Kidney (tissue), 14 donors: Measurements from ENCODE around the gene PMFBP1. TPM values are rescaled to one million over a fixed set of nuclear protein-coding genes. Genes with fewer than 3 reads are reported as not detected.

ENCODE experiments used
- DNase-seq, 5 donors: peaks; one replicate each; pipeline ENCODE4 v3.0.0-alpha.2; 2013 to 2020
- FAIRE-seq: peaks from 2 replicates; lab custom pipeline; 2012; peaks lifted over from hg19 to GRCh38; lab: Jason Lieb, UNC
- H3K27ac ChIP-seq, 2 donors: one replicate each; pipeline ENCODE4 v1.7.0; 2013; ENCODE audit warnings: low read depth in 2 of 2, low read length in 2 of 2, inconsistent platforms in 1 of 2
- H3K27me3 ChIP-seq: one replicate; pipeline ENCODE4 v1.7.1; 2013; ENCODE audit warnings: low read length, inconsistent platforms; ENCODE audit not compliant: control insufficient read depth, insufficient read depth
- H3K36me3 ChIP-seq, 3 donors: one replicate each; pipeline versions ENCODE4 v1.7.0 to v1.7.1; 2013; ENCODE audit warnings: low read length in 3 of 3, control low read depth in 1 of 3, inconsistent platforms in 1 of 3; ENCODE audit not compliant: insufficient read depth in 3 of 3, control insufficient read depth in 2 of 3
- H3K4me1 ChIP-seq, 3 donors: one replicate each; pipeline versions ENCODE4 v1.7.0 to v1.7.1; 2013; ENCODE audit warnings: low read length in 3 of 3, inconsistent platforms in 1 of 3, low read depth in 1 of 3; ENCODE audit not compliant: control insufficient read depth in 2 of 3, insufficient read depth in 2 of 3
- H3K4me3 ChIP-seq, 3 donors: one replicate each; pipeline versions ENCODE4 v1.7.0 to v1.8.1; 2013; ENCODE audit warnings: low read length in 3 of 3, control low read depth in 1 of 3, inconsistent platforms in 1 of 3
- H3K9ac ChIP-seq, 3 donors: one replicate each; pipeline versions ENCODE4 v1.7.0 to v1.7.1; 2013; ENCODE audit warnings: low read length in 3 of 3, control low read depth in 1 of 3, inconsistent platforms in 1 of 3
- H3K9me3 ChIP-seq, 3 donors: one replicate each; pipeline versions ENCODE4 v1.7.0 to v1.7.1; 2013; ENCODE audit warnings: low read length in 3 of 3, control low read depth in 1 of 3, inconsistent platforms in 1 of 3; ENCODE audit not compliant: control insufficient read depth in 2 of 3, insufficient read depth in 1 of 3
- intact Hi-C: fragments of 100-400 bp; cut with DNase I; formaldehyde crosslinking; loops from one replicate; pipeline ENCODE4 v1.11.1; 2022
- polyA plus RNA-seq: library from polyadenylated mRNA; stranded (reverse); fragments of 350-450 nt; fragmentation: Illumina TruSeq; extraction: RNeasy Lipid Tissue Mini Kit (QIAGEN cat#74804); gene quantifications from one replicate; pipeline ENCODE4 v1.2.3, GENCODE V29; 2014; ENCODE audit warnings: low read depth, low replicate concordance; ENCODE audit not compliant: insufficient read depth
- total RNA-seq: library from RNA; stranded (reverse); fragmentation: NEBNext Ultra II Directional; extraction: Animal tissue kit (Norgen Biotek cat#: 25700); gene quantifications from one replicate; pipeline ENCODE4 v1.2.1, GENCODE V29; 2021
- TF ChIP-seq, protein P1 (sequence below): IDR thresholded peaks from 3 replicates; pipeline ENCODE4 v1.5.1; 2012; ENCODE audit warnings: mild to moderate bottlenecking, moderate library complexity, borderline replicate concordance; ENCODE audit not compliant: insufficient read depth; ENCODE audit errors: extremely low read depth
- donor health status: control.
- donor health status: control.
- donor health status: control.
- donor health status: control.
- donor health status: control.
- donor health status: DM: yes; HTN: yes; CAD: no.
- donor health status: Normal renal cell carcinoma (clear cell type).

PMFBP1 gene
- total and polyA plus RNA-seq, 2 donors from 2014 or later = 0.13 to 0.69 TPM

GRCh38 chr16:72179204-72179970 lies 7.4 kb upstream of the PMFBP1 start:
- no peak for DNase-seq
- no peak overlapping the region for H3K27ac ChIP-seq
- H3K4me3 ChIP-seq = no peak overlapping the region
- no peaks in the 10 kb centered on the region for H3K9me3 ChIP-seq
- no peaks in the 10 kb centered on the region for H3K4me1 ChIP-seq
- intact Hi-C loops = no loop called here
- TF ChIP-seq, protein P1, sequence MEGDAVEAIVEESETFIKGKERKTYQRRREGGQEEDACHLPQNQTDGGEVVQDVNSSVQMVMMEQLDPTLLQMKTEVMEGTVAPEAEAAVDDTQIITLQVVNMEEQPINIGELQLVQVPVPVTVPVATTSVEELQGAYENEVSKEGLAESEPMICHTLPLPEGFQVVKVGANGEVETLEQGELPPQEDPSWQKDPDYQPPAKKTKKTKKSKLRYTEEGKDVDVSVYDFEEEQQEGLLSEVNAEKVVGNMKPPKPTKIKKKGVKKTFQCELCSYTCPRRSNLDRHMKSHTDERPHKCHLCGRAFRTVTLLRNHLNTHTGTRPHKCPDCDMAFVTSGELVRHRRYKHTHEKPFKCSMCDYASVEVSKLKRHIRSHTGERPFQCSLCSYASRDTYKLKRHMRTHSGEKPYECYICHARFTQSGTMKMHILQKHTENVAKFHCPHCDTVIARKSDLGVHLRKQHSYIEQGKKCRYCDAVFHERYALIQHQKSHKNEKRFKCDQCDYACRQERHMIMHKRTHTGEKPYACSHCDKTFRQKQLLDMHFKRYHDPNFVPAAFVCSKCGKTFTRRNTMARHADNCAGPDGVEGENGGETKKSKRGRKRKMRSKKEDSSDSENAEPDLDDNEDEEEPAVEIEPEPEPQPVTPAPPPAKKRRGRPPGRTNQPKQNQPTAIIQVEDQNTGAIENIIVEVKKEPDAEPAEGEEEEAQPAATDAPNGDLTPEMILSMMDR = no peak
- H3K36me3 ChIP-seq = no peaks in the 10 kb centered on the region
- no peak for FAIRE-seq
- H3K27me3 ChIP-seq = no peaks in the 10 kb centered on the region
- no peak overlapping the region for H3K9ac ChIP-seq

- TF ChIP-seq, protein P1 = no peak
- DNase-seq (no peak), FAIRE-seq (no peak)
- Histone ChIP-seq H3K9ac (no peak overlapping the region), H3K27ac (no peak overlapping the region), H3K4me3 (no peak overlapping the region), H3K9me3 (no peaks in the 10 kb centered on the region), H3K4me1 (no peaks in the 10 kb centered on the region), H3K36me3 (no peaks in the 10 kb centered on the region), H3K27me3 (no peaks in the 10 kb centered on the region)
- intact Hi-C loops = no loop called here
Measured at GRCh38 chr16:72174726-72175125, 2.8 kb upstream of the PMFBP1 start.

DNA sequence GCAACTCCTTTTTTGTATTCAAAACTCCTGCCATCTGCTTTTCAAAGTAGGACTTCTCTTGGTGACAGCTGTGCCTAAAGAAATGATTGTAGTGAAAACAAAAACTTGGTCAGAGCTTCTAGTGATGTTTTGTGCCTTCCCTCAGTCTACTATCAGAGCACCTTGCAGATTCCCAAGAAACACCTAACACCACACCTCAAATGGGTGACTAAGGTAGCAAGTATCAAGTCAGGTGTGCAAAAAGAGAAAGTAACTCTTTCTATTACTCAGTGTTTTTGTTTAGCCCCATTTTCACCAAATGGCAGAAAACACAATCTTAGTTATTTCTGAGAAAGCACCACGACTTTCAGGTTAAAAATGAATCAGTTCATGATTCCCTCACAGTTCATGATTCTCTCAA lies 2.0 kb upstream of the PMFBP1 start:
- intact Hi-C loops = no loop called here
- Histone ChIP-seq H3K4me3 (no peak overlapping the region), H3K27ac (no peak overlapping the region), H3K9ac (no peak overlapping the region), H3K36me3 (no peaks in the 10 kb centered on the region), H3K27me3 (no peaks in the 10 kb centered on the region), H3K9me3 (no peaks in the 10 kb centered on the region), H3K4me1 (no peaks in the 10 kb centered on the region)
- DNase-seq (no peak), FAIRE-seq (no peak)
- TF ChIP-seq, protein P1 = no peak
